HG02884 (cell line): Measurements from ENCODE around the gene SCYGR1.
"Not testable (repeated sequence)": the region's sequence is repeated elsewhere in the genome, so short reads cannot be mapped to it uniquely, and the experiment has no call there.

Experiments used
- ATAC-seq: cut with Tn5 transposase; IDR thresholded peaks from one replicate; pipeline ENCODE4 v1.9.1; 2021; ENCODE audit warnings: mild to moderate bottlenecking, moderate library complexity; ENCODE audit not compliant: unreplicated experiment

SCYGR1 gene

GRCh38 chr2:227404585-227405271 lies 17.0 kb upstream of the SCYGR1 start:
- no peak for ATAC-seq

GRCh38 chr2:227402959-227403358 lies 15.2 kb upstream of the SCYGR1 start:
- no peak for ATAC-seq

GRCh38 chr2:227402321-227402720 lies 14.6 kb upstream of the SCYGR1 start:
- ATAC-seq = no peak

GRCh38 chr2:227401550-227401949 lies 13.8 kb upstream of the SCYGR1 start:
- ATAC-seq = no peak

- no peak for ATAC-seq
These were observed 11.2 kb upstream of the SCYGR1 start for GRCh38 chr2:227398684-227399670.

GRCh38 chr2:227397562-227397961 lies 9.8 kb upstream of the SCYGR1 start:
- no peak for ATAC-seq

- ATAC-seq = no peak
These were observed 7.8 kb upstream of the SCYGR1 start for GRCh38 chr2:227395556-227395955.

- ATAC-seq = no peak
These were observed 6.7 kb upstream of the SCYGR1 start for GRCh38 chr2:227394401-227394800.

- ATAC-seq = no peak
These were observed 2.9 kb upstream of the SCYGR1 start for GRCh38 chr2:227390468-227391256.

- ATAC-seq = no peak
These were observed 1.9 kb upstream of the SCYGR1 start for GRCh38 chr2:227389661-227390060.

- ATAC-seq = no peak
These were observed 1.5 kb upstream of the SCYGR1 start for GRCh38 chr2:227389231-227389630.

GRCh38 chr2:227388537-227389011 lies 825 bp upstream of the SCYGR1 start:
- ATAC-seq = no peak

- ATAC-seq = no peak
These were observed 1.1 kb downstream of the SCYGR1 start for GRCh38 chr2:227386630-227387029.

GRCh38 chr2:227383686-227384085 lies 4.1 kb downstream of the SCYGR1 start:
- no peak for ATAC-seq

- not testable (repeated sequence) for ATAC-seq
These were observed 5.4 kb downstream of the SCYGR1 start for GRCh38 chr2:227382241-227382835.

- ATAC-seq = no peak
These were observed 8.7 kb downstream of the SCYGR1 start, which contains the start of gene TM4SF20 for GRCh38 chr2:227379095-227379494. TSS of gene TM4SF20 (minus strand) at chr2:227379306. CDS start at chr2:227379268, 38 bp downstream.

- no peak for ATAC-seq
These were observed 9.4 kb downstream of the SCYGR1 start for GRCh38 chr2:227378371-227378782.

- ATAC-seq = no peak
These were observed 10.0 kb downstream of the SCYGR1 start for GRCh38 chr2:227377467-227378351.

- ATAC-seq = no peak
These were observed 10.9 kb downstream of the SCYGR1 start for GRCh38 chr2:227376656-227377396.
